T-helper 1 cell treated with Interleukin-12 subunit alpha and Interleukin-12 subunit beta and Interleukin-4 antibody, amounts not matched to agents 30 ng/mL and 1 ng/mL, for 36 hours (primary cell): ENCODE results near the gene HIC1. TPM values are rescaled to one million over a fixed set of nuclear protein-coding genes. Genes with fewer than 3 reads are reported as not detected.

Experiments
- intact Hi-C: fragments of 100-400 bp; cut with micrococcal nuclease; formaldehyde crosslinking; loops from one replicate; pipeline ENCODE4 v1.15.1; 2024
- total RNA-seq: library from RNA; stranded (reverse); gene quantifications from 2 replicates; pipeline ENCODE4 v1.2.3, GENCODE V29; 2022

HIC1 gene
- total RNA-seq, 1 donor from 2014 or later = 105 TPM

DNA sequence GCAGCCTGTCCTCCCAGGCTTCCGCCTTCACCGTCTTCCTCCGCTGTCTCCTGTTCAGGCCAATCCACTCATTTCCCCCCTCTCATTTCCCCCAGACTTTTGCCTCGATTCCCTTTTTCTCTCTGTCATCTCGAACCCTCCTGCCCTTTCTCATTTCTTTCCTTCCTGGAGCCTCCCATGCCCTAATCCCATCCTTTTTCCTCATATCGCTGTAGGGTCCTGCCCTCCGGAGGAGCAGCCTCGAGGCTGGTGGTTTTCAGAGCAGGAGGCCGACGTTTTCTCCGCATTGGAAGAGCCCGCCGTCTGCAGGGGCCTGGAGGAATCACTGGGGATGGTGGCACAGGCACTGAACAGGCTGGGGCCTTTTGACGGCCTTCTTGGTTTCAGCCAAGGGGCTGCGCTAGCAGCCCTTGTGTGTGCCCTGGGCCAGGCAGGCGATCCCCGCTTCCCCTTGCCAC is 12.5 kb upstream of the HIC1 start:
- intact Hi-C loops = loop anchor here (2.0 to 5.0 kb wide), 3 partner anchors 170 to 375 kb away; partner anchors contain the start of gene MNT

DNA sequence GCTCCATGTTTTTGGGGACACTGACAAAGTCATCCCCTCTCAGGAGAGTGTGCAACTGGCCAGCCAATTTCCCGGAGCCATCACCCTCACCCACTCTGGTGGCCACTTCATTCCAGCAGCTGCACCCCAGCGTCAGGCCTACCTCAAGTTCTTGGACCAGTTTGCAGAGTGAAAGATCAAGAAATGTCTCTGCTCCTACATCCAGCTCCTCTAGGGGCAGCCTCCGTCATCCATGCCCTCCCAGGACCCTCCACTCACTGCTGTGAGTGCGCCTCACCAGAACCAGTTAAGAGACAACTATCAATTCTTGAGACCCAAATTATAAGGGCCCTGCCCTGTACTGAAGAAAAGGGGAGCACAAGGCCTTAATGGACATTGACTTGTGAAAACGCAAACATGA is 12.0 kb upstream of the HIC1 start:
- intact Hi-C loops = loop anchor here (2.0 to 5.0 kb wide), 3 partner anchors 171 to 376 kb away; partner anchors contain the start of gene MNT

DNA sequence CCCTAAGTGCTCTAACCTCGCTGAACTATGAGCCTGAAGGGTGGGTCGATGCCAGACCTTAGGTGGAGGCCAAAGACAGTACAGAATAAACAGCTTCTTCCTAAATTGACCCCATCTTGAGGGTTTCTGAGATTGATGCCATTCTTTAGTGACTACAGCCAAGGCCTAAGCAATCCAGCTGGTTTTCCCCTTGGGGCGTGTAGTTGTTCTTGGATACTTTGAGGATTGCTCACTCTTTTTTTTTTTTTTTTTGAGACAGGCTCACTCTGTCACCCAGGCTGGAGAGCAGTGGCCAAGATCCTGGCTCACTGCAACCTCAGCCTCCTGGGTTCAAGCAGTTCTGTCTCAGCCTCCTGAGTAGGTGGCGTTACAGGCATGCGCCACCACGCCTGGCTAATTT is 11.1 kb upstream of the HIC1 start:
- intact Hi-C loops = loop anchor here (2.0 to 5.0 kb wide), 3 partner anchors 171 to 376 kb away; partner anchors contain the start of gene MNT

- intact Hi-C loops = loop anchor here (5.0 kb wide), 2 partner anchors 172 to 377 kb away; no protein-coding TSS in a partner anchor
Observed at GRCh38 chr17:2044263-2044894, 10.5 kb upstream of the HIC1 start.

GRCh38 chr17:2047590-2047989 is 7.3 kb upstream of the HIC1 start:
- intact Hi-C loops = no loop called here

DNA sequence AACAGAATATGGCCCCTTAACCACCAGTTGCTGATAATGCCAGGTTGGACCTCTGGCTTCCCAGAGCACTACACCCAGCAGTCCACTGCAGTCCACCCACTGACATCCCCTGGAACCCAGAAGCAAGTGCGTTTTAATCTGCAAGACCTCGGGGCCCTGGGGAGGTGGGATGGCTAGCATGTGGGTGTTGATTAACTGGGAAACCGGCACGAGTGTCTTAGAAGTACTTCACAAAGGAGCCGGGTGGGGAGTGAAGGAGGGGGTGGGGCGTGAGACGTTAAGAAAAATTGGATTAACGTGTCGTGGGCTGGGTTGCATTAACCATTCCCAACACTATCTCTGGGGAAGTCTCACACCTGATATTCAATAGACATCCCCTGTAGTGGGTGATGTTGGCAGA is 6.1 kb upstream of the HIC1 start:
- intact Hi-C loops = loop anchor here (1.0 kb wide), 2 partner anchors 8 to 19 kb away; partner anchors contain the start of gene DPH1

DNA sequence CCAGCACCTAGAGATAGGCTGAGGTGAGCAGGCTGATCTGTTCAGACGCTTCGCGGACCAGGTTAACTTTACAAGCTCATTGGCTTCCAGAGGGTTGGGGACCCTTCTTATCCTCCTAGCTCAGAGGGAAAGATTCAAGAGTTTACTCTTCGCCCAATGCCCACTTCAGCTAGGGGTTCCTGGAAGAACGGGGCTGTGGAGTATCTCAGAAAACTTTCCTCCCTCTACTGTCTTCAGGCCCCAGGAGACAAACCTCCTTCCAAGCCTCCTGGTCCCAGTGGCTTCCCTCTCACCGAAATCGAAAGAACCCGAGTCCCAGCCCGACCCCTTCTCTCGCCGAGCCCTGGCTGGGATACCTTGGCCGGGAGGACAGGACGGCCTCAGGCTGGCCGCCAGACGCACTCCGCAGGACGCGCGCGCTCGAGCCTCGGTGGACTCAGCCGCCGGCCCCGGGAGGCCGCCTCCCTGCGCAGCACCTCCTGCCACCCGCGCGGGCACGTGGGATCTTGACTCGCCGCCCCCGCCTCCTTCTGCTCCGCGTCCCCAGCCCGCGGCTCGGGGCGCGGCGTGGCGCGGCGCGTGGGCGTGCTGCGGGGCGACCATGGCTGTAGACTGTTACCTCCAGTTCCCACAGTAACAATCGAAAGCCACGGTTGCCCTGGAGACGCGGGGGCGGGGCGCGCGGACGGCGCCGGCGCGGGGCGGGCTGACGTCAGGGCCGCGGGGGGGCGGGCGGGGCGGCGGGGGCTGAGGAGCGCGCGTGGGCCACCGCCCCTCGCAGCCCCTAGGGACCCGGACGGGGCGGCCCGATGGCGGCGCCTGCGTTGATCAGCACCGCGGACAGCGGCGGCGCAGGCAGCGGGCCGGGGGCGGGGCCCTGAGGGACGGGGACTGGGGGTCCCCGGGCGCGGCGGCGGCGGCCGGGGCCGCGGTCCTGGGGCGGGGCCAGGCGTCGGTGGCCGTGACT is 5.3 kb upstream of the HIC1 start:
- intact Hi-C loops = loop anchor here (1.0 kb wide), 2 partner anchors 8 to 19 kb away; partner anchors contain the start of gene DPH1

GRCh38 chr17:2050300-2051060 is 4.4 kb upstream of the HIC1 start:
- intact Hi-C loops = no loop called here

- intact Hi-C loops = no loop called here
Observed at GRCh38 chr17:2051061-2051932, 3.6 kb upstream of the HIC1 start.

GRCh38 chr17:2051933-2052559 is 2.9 kb upstream of the HIC1 start:
- intact Hi-C loops = no loop called here

DNA sequence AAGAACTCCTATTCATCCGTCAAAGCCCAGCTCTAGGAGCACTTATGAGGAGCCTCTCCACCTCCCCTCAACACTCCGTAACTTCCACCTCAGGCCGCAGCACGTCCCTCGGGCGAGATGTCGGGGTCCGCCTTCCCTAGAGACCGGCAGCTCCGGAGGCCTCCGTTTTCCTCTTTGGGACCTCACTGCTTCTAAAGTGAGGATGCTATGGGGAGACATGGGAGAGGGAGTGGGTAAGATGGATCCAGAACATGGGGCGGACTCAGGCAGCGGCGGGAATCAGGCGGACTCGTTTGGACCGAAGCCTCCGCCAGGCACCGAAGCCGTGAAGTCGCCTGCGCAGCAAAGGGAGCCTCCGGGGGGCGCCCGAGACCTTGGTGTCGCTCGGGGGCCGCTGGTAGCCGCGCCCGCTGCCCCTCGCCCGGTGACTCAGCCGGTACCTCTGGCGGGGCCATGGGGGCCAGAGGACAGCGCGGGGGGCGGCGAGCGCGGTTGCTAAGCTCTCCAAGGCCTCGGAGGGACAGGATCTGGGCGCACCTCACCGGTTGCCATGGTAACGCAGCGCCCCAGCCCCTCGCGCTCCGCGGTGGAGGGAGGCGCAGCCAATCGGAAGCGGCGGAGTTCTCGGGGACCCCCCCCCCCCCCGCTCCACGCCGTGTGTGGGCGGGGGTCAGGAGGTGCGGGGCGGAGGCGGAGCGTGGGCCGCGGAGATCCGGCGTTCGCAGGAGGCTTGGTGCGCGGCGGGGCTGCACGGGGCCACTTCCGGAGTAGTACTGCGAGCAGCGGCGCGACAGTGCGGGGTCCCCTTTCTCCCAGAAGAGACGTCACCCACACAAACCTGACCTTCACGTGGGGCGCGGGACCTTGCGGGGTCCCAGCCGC is 1.3 kb upstream of the HIC1 start:
- intact Hi-C loops = loop anchor here (1.0 to 2.0 kb wide), 7 partner anchors 191 to 363 kb away; partner anchors contain the start of genes SMG6, SRR and TSR1

DNA sequence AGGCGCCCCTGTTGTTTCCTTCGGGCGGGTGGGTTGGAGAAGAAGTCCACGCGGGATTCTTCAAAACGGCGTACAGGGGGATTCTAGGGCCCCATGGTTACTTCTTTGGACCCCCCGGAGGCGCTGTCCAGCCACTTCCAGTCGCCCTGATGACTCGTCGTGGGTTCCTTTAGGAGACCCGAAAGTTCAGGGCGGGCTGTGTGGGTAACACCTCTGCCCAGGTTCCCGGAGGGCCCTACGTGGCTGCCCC is 716 bp upstream of the HIC1 start:
- intact Hi-C loops = loop anchor here (1.0 to 2.0 kb wide), 7 partner anchors 190 to 362 kb away; partner anchors contain the start of genes SMG6, SRR and TSR1

DNA sequence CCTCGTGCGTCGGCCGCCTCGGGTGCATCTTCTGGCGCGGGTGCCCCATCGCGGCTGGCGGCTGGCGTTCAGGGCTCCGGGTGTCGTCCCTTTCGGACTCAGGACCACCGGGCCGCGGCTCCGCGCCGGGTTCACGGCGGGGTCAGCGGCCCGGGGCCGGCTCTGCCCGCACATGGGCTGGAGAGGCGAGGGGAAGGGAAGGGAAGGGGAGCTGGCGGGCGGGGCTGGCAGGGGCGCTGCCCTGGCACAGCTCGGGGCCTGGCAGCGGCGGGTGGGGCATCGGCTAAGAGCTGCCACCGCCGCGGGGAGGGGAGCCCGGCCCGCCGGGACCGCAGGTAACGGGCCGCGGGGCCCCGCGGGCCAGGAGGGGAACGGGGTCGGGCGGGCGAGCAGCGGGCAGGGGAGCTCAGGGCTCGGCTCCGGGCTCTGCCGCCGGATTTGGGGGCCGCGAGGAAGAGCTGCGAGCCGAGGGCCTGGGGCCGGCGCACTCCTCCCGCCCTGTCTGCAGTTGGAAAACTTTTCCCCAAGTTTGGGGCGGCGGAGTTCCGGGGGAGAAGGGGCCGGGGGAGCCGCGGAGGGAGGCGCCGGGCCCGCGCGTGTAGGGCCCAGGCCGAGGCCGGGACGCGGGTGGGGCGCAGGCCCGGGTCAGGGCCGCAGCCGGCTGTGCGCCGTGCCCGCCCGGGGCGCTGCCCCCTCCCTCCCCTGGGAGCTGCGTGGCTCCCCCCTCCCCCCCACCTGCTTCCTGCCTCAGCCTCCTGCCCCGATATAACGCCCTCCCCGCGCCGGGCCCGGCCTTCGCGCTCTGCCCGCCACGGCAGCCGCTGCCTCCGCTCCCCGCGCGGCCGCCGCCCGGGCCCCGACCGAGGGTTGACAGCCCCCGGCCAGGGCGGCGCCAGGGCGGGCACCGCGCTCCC is 646 bp downstream of the HIC1 start:
- intact Hi-C loops = loop anchor here (2.0 kb wide), 1 partner anchor 297 kb away; no protein-coding TSS in a partner anchor

GRCh38 chr17:2056206-2057174 is 1.6 kb downstream of the HIC1 start:
- intact Hi-C loops = no loop called here

- intact Hi-C loops = no loop called here
Observed at GRCh38 chr17:2057175-2057759, 2.4 kb downstream of the HIC1 start.
